H9 (cell line): ENCODE data around the gene JUP. TPM values are rescaled to one million over a fixed set of nuclear protein-coding genes. Genes with fewer than 3 reads are reported as not detected.

Experiments
- DNase-seq: peaks from one replicate; pipeline ENCODE4 v3.0.0-alpha.2; 2017
- H2AFZ ChIP-seq: one replicate; pipeline ENCODE4 v1.6.1; 2013; ENCODE audit warnings: mild to moderate bottlenecking, low read length, control low read depth, moderate library complexity
- H2AK5ac ChIP-seq: 2 replicates; pipeline ENCODE4 v1.6.1; 2013; ENCODE audit warnings: low read length, control low read depth, mixed read lengths; ENCODE audit not compliant: insufficient read length
- H2BK120ac ChIP-seq: one replicate; pipeline ENCODE4 v1.6.1; 2013; ENCODE audit warnings: low read depth, mild to moderate bottlenecking, low read length, control low read depth, inconsistent platforms; ENCODE audit not compliant: poor library complexity, severe bottlenecking
- H2BK12ac ChIP-seq: 2 replicates; pipeline ENCODE4 v1.6.1; 2013; ENCODE audit warnings: low read length, control low read depth, mixed read lengths, low read depth; ENCODE audit not compliant: insufficient read length
- H2BK15ac ChIP-seq: 2 replicates; pipeline ENCODE4 v1.6.1; 2013; ENCODE audit warnings: low read depth, low read length, control low read depth
- H2BK20ac ChIP-seq: one replicate; pipeline ENCODE4 v1.6.1; 2013; ENCODE audit warnings: low read depth, mild to moderate bottlenecking, low read length, control low read depth, inconsistent platforms; ENCODE audit not compliant: poor library complexity, severe bottlenecking
- H2BK5ac ChIP-seq: 2 replicates; pipeline ENCODE4 v1.6.1; 2013; ENCODE audit warnings: low read length, control low read depth, mixed read lengths; ENCODE audit not compliant: insufficient read length
- H3K14ac ChIP-seq: 2 replicates; pipeline ENCODE4 v1.6.1; 2013; ENCODE audit warnings: low read length, control low read depth; ENCODE audit not compliant: insufficient read depth
- H3K18ac ChIP-seq: 2 replicates; pipeline ENCODE4 v1.6.1; 2013; ENCODE audit warnings: low read depth, mild to moderate bottlenecking, mixed read lengths, low read length, control low read depth; ENCODE audit not compliant: insufficient read length
- H3K23ac ChIP-seq: 2 replicates; pipeline ENCODE4 v1.6.1; 2013; ENCODE audit warnings: low read length, control low read depth, mixed read lengths, low read depth; ENCODE audit not compliant: insufficient read length
- H3K23me2 ChIP-seq: 2 replicates; pipeline ENCODE4 v1.6.1; 2013; ENCODE audit warnings: low read depth, mild to moderate bottlenecking, mixed read lengths, low read length, control low read depth; ENCODE audit not compliant: insufficient read length, poor library complexity, severe bottlenecking
- H3K27ac ChIP-seq: 2 replicates; pipeline ENCODE4 v1.5.1; 2013; ENCODE audit warnings: low read length, control low read depth, mixed read lengths, low read depth; ENCODE audit not compliant: insufficient read length
- H3K27me3 ChIP-seq: 2 replicates; pipeline ENCODE4 v1.6.1; 2013; ENCODE audit warnings: low read length, control low read depth, inconsistent platforms; ENCODE audit not compliant: insufficient read depth
- H3K4ac ChIP-seq: 2 replicates; pipeline ENCODE4 v1.6.1; 2013; ENCODE audit warnings: low read depth, mild to moderate bottlenecking, control low read depth, inconsistent platforms, low read length, moderate library complexity
- H3K4me1 ChIP-seq: 2 replicates; pipeline ENCODE4 v1.6.1; 2013; ENCODE audit warnings: low read length, control low read depth, inconsistent platforms; ENCODE audit not compliant: insufficient read depth
- H3K4me2 ChIP-seq: 2 replicates; pipeline ENCODE4 v1.6.1; 2013; ENCODE audit warnings: low read length, control low read depth, mixed read lengths; ENCODE audit not compliant: insufficient read length, insufficient read depth
- H3K56ac ChIP-seq: 2 replicates; pipeline ENCODE4 v1.6.1; 2013; ENCODE audit warnings: low read depth, mild to moderate bottlenecking, mixed read lengths, low read length, control low read depth; ENCODE audit not compliant: insufficient read length
- H3K79me1 ChIP-seq: 2 replicates; pipeline ENCODE4 v1.6.1; 2013; ENCODE audit warnings: low read depth, mild to moderate bottlenecking, moderate library complexity, low read length, control low read depth, inconsistent platforms; ENCODE audit not compliant: insufficient read depth, poor library complexity, severe bottlenecking
- H3K79me2 ChIP-seq: 2 replicates; pipeline ENCODE4 v1.6.1; 2013; ENCODE audit warnings: low read length, control low read depth, inconsistent platforms; ENCODE audit not compliant: insufficient read depth
- H3K9ac ChIP-seq: 2 replicates; pipeline ENCODE4 v1.6.1; 2013; ENCODE audit warnings: low read length, control low read depth, mixed read lengths; ENCODE audit not compliant: insufficient read length; ENCODE audit errors: extremely low read depth
- H3K9me3 ChIP-seq: one replicate; pipeline ENCODE4 v1.6.1; 2013; ENCODE audit warnings: low read depth, low read length, inconsistent platforms; ENCODE audit not compliant: control insufficient read depth
- H3T11ph ChIP-seq: one replicate; pipeline ENCODE4 v1.6.1; 2013; ENCODE audit warnings: mild to moderate bottlenecking, low read length, control low read depth, inconsistent platforms
- H4K20me1 ChIP-seq: one replicate; pipeline ENCODE4 v1.6.1; 2013; ENCODE audit not compliant: control insufficient read depth, insufficient read length, insufficient read depth
- H4K5ac ChIP-seq: 2 replicates; pipeline ENCODE4 v1.6.1; 2013; ENCODE audit warnings: low read depth, mild to moderate bottlenecking, mixed read lengths, low read length, control low read depth; ENCODE audit not compliant: insufficient read length
- H4K8ac ChIP-seq: replicated peaks from 2 replicates; pipeline ENCODE4 v1.6.1; 2013; ENCODE audit warnings: low read length, control low read depth, mixed read lengths, low read depth; ENCODE audit not compliant: insufficient read length
- H4K91ac ChIP-seq: 2 replicates; pipeline ENCODE4 v1.6.1; 2013; ENCODE audit warnings: low read depth, mild to moderate bottlenecking, moderate library complexity, mixed read lengths, low read length, control low read depth; ENCODE audit not compliant: insufficient read length
- H3K27ac Mint-ChIP-seq, 3 experiments: 2 replicates in 2 of 3; 3 replicates in 1 of 3; pipeline ENCODE4 v1.8.0; 2020 to 2021; ENCODE audit warnings: mixed read lengths in 3 of 3, mild to moderate bottlenecking in 1 of 3, moderate library complexity in 1 of 3
- H3K27me3 Mint-ChIP-seq: 2 replicates; pipeline ENCODE4 v1.8.0; 2021; ENCODE audit warnings: low read depth, mild to moderate bottlenecking, moderate library complexity, mixed read lengths
- H3K36me3 Mint-ChIP-seq, 3 experiments: 2 replicates in 2 of 3; 3 replicates in 1 of 3; pipeline ENCODE4 v1.8.0; 2020 to 2021; ENCODE audit warnings: low read depth in 3 of 3, mixed read lengths in 3 of 3; ENCODE audit not compliant: insufficient read depth in 1 of 3
- H3K4me1 Mint-ChIP-seq, 2 experiments: 2 replicates each; pipeline ENCODE4 v1.8.0; 2020; ENCODE audit warnings: mixed read lengths in 2 of 2
- H3K4me3 Mint-ChIP-seq, 2 experiments: 2 replicates in 1 of 2; 3 replicates in 1 of 2; pipeline ENCODE4 v1.8.0; 2020 to 2021; ENCODE audit warnings: mild to moderate bottlenecking in 2 of 2, mixed read lengths in 2 of 2, moderate library complexity in 1 of 2
- H3K9me3 Mint-ChIP-seq, 2 experiments: 2 replicates in 1 of 2; 3 replicates in 1 of 2; pipeline ENCODE4 v1.8.0; 2020; ENCODE audit warnings: mild to moderate bottlenecking in 2 of 2, mixed read lengths in 2 of 2, moderate library complexity in 1 of 2
- CTCF ChIP-seq: fragments of 200-600 bp; sonication (generic); conservative IDR thresholded peaks from 3 replicates; pipeline ENCODE4 v1.8.0; 2021; ENCODE audit warnings: antibody characterized with exemption, mild to moderate bottlenecking
- WGBS: extraction: QIAGEN DNeasy Blood & Tissue Kit; methylation state at CpG from one replicate; pipeline ENCODE4 v1.1.7; 2013; ENCODE audit warnings: missing lambda C conversion rate, low lambda C conversion rate, mixed read lengths; ENCODE audit not compliant: insufficient read length; ENCODE audit errors: extremely low coverage; 5-methylcytosine and 5-hydroxymethylcytosine counted together
- total RNA-seq: library from RNA; stranded (reverse); gene quantifications from 2 replicates; pipeline ENCODE4 v1.2.1, GENCODE V29; 2021

The JUP gene
- total RNA-seq, 1 experiment from 2014 or later = 90.1 TPM

GRCh38 chr17:41717408-41718286, 68.9 kb downstream of the JUP start:
- no peak overlapping the region for H2AK5ac ChIP-seq
- no peaks in the 10 kb centered on the region for H3K79me2 ChIP-seq
- no peaks in the 10 kb centered on the region for H3K23me2 ChIP-seq
- Mint-ChIP-seq H3K27me3 (peaks cover 60% of the 10 kb centered on the region), H3K4me3 (no peak overlapping the region), H3K9me3 (peaks cover 0 to 2% of the 10 kb centered on the region in 2 experiments; a peak in 1 of 5 replicates), H3K4me1 (peaks cover 0 to 10% of the 10 kb centered on the region in 2 experiments; a peak in 3 of 4 replicates), H3K36me3 (no peaks in the 10 kb centered on the region), H3K27ac (no peak overlapping the region)
- no peak overlapping the region for H3K18ac ChIP-seq
- H3K9me3 ChIP-seq = no peaks in the 10 kb centered on the region
- H2BK120ac ChIP-seq = no peak overlapping the region
- no peak for DNase-seq
- peaks cover 1% of the 10 kb centered on the region; the same call in 1 of the 2 replicates for H3K27me3 ChIP-seq
- H4K91ac ChIP-seq = no peak overlapping the region
- no peak overlapping the region for H3T11ph ChIP-seq
- H2BK15ac ChIP-seq = no peak overlapping the region
- TF ChIP-seq CTCF = no peak
- no peak overlapping the region for H2BK5ac ChIP-seq
- no peak overlapping the region for H3K4me2 ChIP-seq
- no peak overlapping the region for H3K23ac ChIP-seq
- no peak overlapping the region for H4K8ac ChIP-seq
- no peak overlapping the region for H4K5ac ChIP-seq
- H2AFZ ChIP-seq = no peak overlapping the region
- H3K4ac ChIP-seq = no peak overlapping the region
- no CpG with 5 or more reads among the region's 15 CpGs for WGBS
- no peak overlapping the region for H3K9ac ChIP-seq
- no peak overlapping the region for H3K56ac ChIP-seq
- H3K79me1 ChIP-seq = no peaks in the 10 kb centered on the region
- no peaks in the 10 kb centered on the region for H4K20me1 ChIP-seq
- H2BK12ac ChIP-seq = no peak overlapping the region
- H3K14ac ChIP-seq = no peak overlapping the region
- no peak overlapping the region for H3K27ac ChIP-seq
- H3K4me1 ChIP-seq = no peaks in the 10 kb centered on the region
- H2BK20ac ChIP-seq = no peak overlapping the region
